Naive thymus-derived CD4-positive, alpha-beta T cell (primary cell): ENCODE data around the gene ADAMTS14. TPM values are rescaled to one million over a fixed set of nuclear protein-coding genes. Genes with fewer than 3 reads are reported as not detected.
"Not testable (repeated sequence)": the region's sequence is repeated elsewhere in the genome, so short reads cannot be mapped to it uniquely, and the experiment has no call there.

Experiments
- ATAC-seq: fragments of 150-1000 bp; cut with Tn5 transposase; 2 replicates; pipeline ENCODE4 v1.10.0; 2021; ENCODE audit warnings: mild to moderate bottlenecking, moderate library complexity
- CTCF ChIA-PET: fragments of 350-600 bp; sonication (Branson Sonifier 250); formaldehyde crosslinking; loops from one replicate; lab custom pipeline; 2021; ENCODE audit warnings: antibody characterized with exemption; lab: Charles Lee
- POLR2A ChIA-PET: fragments of 350-600 bp; sonication (Branson Sonifier 250); formaldehyde crosslinking; loops from one replicate; lab custom pipeline; 2021; ENCODE audit warnings: antibody characterized with exemption, inconsistent platforms; lab: Charles Lee
- DNase-seq, 9 donors: peaks; one replicate each; pipeline versions ENCODE4 v3.0.0 to v3.0.0-alpha.2; 2020 to 2022; ENCODE audit warnings: mixed read lengths in 1 of 9
- H3K27ac ChIP-seq: one replicate; pipeline ENCODE4 v1.7.0; 2013; ENCODE audit warnings: mild to moderate bottlenecking, low read depth, low read length, moderate library complexity
- H3K27me3 ChIP-seq, 2 donors: one replicate each; pipeline ENCODE4 v1.7.0; 2013; ENCODE audit warnings: low read length in 2 of 2, mild to moderate bottlenecking in 2 of 2, moderate library complexity in 2 of 2; ENCODE audit not compliant: control insufficient read depth in 2 of 2, insufficient read depth in 2 of 2
- H3K36me3 ChIP-seq, 3 experiments: 1 replicate in 2 of 3; 2 replicates in 1 of 3; pipeline ENCODE4 v1.7.0; 2013; ENCODE audit warnings: low read length in 3 of 3, mild to moderate bottlenecking in 3 of 3, moderate library complexity in 1 of 3; ENCODE audit not compliant: insufficient read depth in 3 of 3, control insufficient read depth in 2 of 3
- H3K4me1 ChIP-seq, 2 donors: one replicate each; pipeline ENCODE4 v1.7.0; 2013; ENCODE audit warnings: low read length in 2 of 2, mild to moderate bottlenecking in 2 of 2, moderate library complexity in 1 of 2; ENCODE audit not compliant: control insufficient read depth in 2 of 2, insufficient read depth in 2 of 2
- H3K4me3 ChIP-seq: 2 replicates; pipeline ENCODE4 v1.7.0; 2013; ENCODE audit warnings: mild to moderate bottlenecking, low read length
- H3K9me3 ChIP-seq, 3 experiments: 1 replicate in 2 of 3; 2 replicates in 1 of 3; pipeline ENCODE4 v1.7.0; 2013; ENCODE audit warnings: low read length in 3 of 3; ENCODE audit not compliant: control insufficient read depth in 2 of 3
- H3K27ac Mint-ChIP-seq, 9 donors: one replicate each; pipeline ENCODE4 v1.8.0; 2020 to 2022; ENCODE audit warnings: mixed read lengths in 9 of 9, mild to moderate bottlenecking in 8 of 9, moderate library complexity in 5 of 9, inconsistent platforms in 2 of 9
- H3K27me3 Mint-ChIP-seq, 5 donors: one replicate each; pipeline ENCODE4 v1.8.0; 2021 to 2022; ENCODE audit warnings: mixed read lengths in 5 of 5, mild to moderate bottlenecking in 1 of 5
- H3K36me3 Mint-ChIP-seq, 5 donors: one replicate each; pipeline ENCODE4 v1.8.0; 2020 to 2022; ENCODE audit warnings: mixed read lengths in 5 of 5, mild to moderate bottlenecking in 3 of 5, inconsistent platforms in 1 of 5
- H3K4me1 Mint-ChIP-seq, 7 donors: one replicate each; pipeline ENCODE4 v1.8.0; 2020 to 2022; ENCODE audit warnings: mixed read lengths in 7 of 7, mild to moderate bottlenecking in 3 of 7, inconsistent platforms in 1 of 7
- H3K4me3 Mint-ChIP-seq, 10 donors: one replicate each; pipeline ENCODE4 v1.8.0; 2020 to 2022; ENCODE audit warnings: mild to moderate bottlenecking in 10 of 10, mixed read lengths in 10 of 10, moderate library complexity in 6 of 10, inconsistent platforms in 2 of 10
- H3K9me3 Mint-ChIP-seq, 11 donors: one replicate each; pipeline ENCODE4 v1.8.0; 2020 to 2022; ENCODE audit warnings: mixed read lengths in 11 of 11, mild to moderate bottlenecking in 4 of 11, inconsistent platforms in 1 of 11, moderate library complexity in 1 of 11
- intact Hi-C, 2 donors: fragments of 100-400 bp; cut with micrococcal nuclease; formaldehyde crosslinking; loops; one replicate each; pipeline ENCODE4 v1.15.1; 2023
- polyA plus RNA-seq, 2 donors: library from polyadenylated mRNA; unstranded; fragments of 300-500 nt; fragmentation: Illumina TruSeq; gene quantifications; one replicate each; pipeline ENCODE4 v1.2.3, GENCODE V29; 2021
- total RNA-seq, 6 experiments: library from RNA in 5 of 6; stranded (reverse) in 5 of 6; gene quantifications; 1 replicate in 5 of 6; 2 replicates in 1 of 6; pipeline ENCODE4 v1.2.3 and lab custom pipeline; 2021 to 2026

Gene ADAMTS14
- total and polyA plus RNA-seq, 7 experiments from 2014 or later: 0.08 to 0.10 TPM; not detected in 5

DNA sequence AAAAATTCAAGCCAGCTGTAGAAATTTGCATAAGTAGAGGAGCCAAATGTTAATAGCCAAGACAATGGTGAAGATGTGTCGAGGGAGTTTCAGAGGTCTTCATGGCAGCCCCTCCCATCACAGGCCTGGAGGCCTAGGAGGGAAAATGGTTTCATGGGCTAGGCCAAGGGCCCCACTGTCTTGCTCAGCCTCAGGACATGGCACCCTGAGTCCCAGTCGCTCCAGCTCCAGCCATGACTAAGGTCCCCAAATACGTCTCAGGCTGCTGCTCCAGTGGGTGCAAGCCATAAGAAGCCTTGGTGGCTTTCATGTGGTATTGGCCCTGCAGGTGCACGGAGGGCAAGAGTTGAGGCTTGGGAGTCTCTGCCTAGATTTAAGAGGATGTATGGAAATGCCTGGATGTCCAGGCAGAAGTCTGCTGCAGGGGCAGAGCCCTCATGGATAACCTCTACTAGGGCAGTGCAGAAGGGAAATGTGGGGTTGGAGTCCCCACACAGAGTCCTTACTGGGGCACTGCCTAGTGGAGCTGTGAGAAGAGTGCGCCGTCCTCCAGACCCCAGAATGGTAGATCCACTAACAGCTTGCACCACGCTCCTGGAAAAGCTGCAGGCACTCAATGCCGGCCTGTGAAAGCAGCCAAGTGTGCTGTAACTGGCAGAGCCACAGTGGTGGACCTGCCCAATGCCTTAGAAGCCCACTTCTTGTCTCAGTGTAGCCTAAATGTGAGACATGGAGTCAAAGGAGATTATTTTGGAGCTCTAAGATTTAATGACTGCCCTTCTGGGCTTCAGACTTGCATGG, 93.7 kb downstream of the ADAMTS14 start:
- ChIA-PET CTCF (no interaction called here), POLR2A (no interaction called here)
- H3K9me3 ChIP-seq: no peaks in the 10 kb centered on the region
- ATAC-seq: no peak
- no peaks in the 10 kb centered on the region for H3K36me3 ChIP-seq
- peaks cover 0 to 2% (median 0%) of the 10 kb centered on the region in 7 donors for H3K4me1 Mint-ChIP-seq
- peaks cover 0 to 16% (median 6%) of the 10 kb centered on the region in 11 donors for H3K9me3 Mint-ChIP-seq
- no peak overlapping the region for H3K27ac Mint-ChIP-seq
- H3K27me3 ChIP-seq: no peaks in the 10 kb centered on the region
- DNase-seq: no peak
- H3K4me3 Mint-ChIP-seq: no peak overlapping the region
- H3K4me3 ChIP-seq: no peak overlapping the region
- intact Hi-C loops: no loop called here
- peaks cover 0 to 7% (median 3%) of the 10 kb centered on the region in 5 donors for H3K36me3 Mint-ChIP-seq
- H3K4me1 ChIP-seq: no peaks in the 10 kb centered on the region
- H3K27me3 Mint-ChIP-seq: peaks cover 0 to 8% (median 0%) of the 10 kb centered on the region in 5 donors
- H3K27ac ChIP-seq: no peak overlapping the region

DNA sequence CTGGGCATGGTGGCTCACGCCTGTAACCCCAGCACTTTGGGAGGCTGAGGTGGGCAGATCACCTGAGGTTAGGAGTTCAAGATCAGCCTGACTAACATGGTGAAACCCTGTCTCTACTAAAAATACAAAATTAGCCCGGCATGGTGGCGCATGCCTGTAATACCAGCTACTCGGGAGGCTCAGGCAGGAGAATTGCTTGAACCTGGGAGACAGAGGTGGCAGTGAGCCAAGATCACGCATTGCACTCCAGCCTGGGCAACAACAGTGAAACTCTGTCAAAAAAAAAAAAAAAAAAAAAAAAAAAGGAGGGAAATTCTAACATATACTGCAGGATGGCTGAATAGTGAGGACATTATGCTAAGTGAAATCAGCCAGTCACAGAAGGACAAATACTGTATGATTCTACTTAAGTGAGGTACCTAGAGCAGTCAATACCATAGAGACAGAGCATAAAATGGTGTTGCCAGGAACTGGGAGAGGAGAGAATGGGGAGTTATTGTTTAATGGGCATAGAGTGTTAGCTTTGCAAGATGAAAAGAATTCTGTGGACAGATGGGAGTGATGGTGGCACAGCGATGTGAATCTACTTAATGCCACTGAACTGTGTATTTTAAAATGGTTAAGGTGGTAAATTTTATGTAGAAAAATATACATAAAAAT, 95.8 kb downstream of the ADAMTS14 start:
- H3K36me3 Mint-ChIP-seq, H3K9me3 ChIP-seq, H3K4me3 ChIP-seq, H3K4me3 Mint-ChIP-seq, CTCF ChIA-PET, ATAC-seq, H3K27me3 Mint-ChIP-seq, POLR2A ChIA-PET, H3K4me1 Mint-ChIP-seq, H3K27ac ChIP-seq, DNase-seq, H3K27ac Mint-ChIP-seq, H3K27me3 ChIP-seq, H3K4me1 ChIP-seq, intact Hi-C loops, H3K36me3 ChIP-seq: not testable (repeated sequence)
- peaks cover 0 to 16% (median 6%) of the 10 kb centered on the region in 11 donors for H3K9me3 Mint-ChIP-seq

DNA sequence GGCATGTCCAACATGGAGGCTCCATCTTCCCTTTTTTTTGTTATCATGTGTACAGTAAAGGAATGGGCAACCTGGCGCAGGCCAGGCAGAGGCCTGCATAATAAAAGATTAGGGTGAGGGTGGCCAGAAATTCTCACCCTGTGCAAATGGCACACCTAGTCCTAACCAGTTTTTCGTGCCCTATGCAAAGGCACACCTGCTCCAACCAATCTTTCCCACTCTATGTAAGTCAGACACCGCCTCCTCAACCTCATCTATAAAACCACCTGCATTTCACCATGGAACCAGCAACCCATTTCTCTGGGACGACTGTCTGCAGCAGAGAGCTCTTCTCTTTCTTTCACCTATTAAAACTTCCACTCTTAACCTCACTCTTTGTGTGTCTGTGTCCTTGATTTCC, 96.8 kb downstream of the ADAMTS14 start:
- H3K4me1 Mint-ChIP-seq: no peaks in the 10 kb centered on the region
- no peak for DNase-seq
- no peak for ATAC-seq
- ChIA-PET CTCF (no interaction called here), POLR2A (no interaction called here)
- no peaks in the 10 kb centered on the region for H3K9me3 ChIP-seq
- no peaks in the 10 kb centered on the region for H3K4me1 ChIP-seq
- H3K36me3 ChIP-seq: no peaks in the 10 kb centered on the region
- no peak overlapping the region for H3K27ac ChIP-seq
- H3K4me3 ChIP-seq: no peak overlapping the region
- no peaks in the 10 kb centered on the region for H3K27me3 ChIP-seq
- peaks cover 0 to 7% (median 3%) of the 10 kb centered on the region in 5 donors for H3K36me3 Mint-ChIP-seq
- H3K27ac Mint-ChIP-seq: no peak overlapping the region
- peaks cover 0 to 8% (median 0%) of the 10 kb centered on the region in 5 donors for H3K27me3 Mint-ChIP-seq
- peaks cover 0 to 16% (median 6%) of the 10 kb centered on the region in 11 donors for H3K9me3 Mint-ChIP-seq
- no peak overlapping the region for H3K4me3 Mint-ChIP-seq
- intact Hi-C loops: no loop called here

DNA sequence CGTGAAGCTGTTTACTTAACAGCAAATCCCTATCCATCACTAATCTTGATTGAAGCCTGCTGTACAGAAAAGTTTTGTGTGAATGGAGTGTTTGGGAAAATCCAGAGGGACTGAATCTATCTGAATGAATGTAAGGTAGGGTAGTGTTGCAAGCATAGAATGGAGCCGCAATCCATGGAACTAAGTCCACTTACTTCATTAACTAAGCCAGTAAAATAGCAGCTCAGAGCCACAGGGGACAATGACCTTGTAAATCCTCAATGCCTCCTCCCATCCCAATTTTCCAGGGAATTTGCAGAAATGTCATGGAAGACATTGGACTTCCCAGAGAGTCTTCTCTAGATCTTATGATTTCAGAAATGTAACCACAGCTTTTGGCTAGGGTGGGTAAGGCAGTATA, 97.7 kb downstream of the ADAMTS14 start:
- POLR2A ChIA-PET: no interaction called here
- CTCF ChIA-PET: no interaction called here
- ATAC-seq (no peak), DNase-seq (no peak)
- no peaks in the 10 kb centered on the region for H3K9me3 ChIP-seq
- Mint-ChIP-seq H3K4me3 (no peak overlapping the region), H3K27me3 (peaks cover 0 to 8% (median 0%) of the 10 kb centered on the region in 5 donors), H3K9me3 (peaks cover 0 to 15% (median 5%) of the 10 kb centered on the region in 11 donors), H3K36me3 (peaks cover 0 to 7% (median 3%) of the 10 kb centered on the region in 5 donors), H3K4me1 (no peaks in the 10 kb centered on the region), H3K27ac (no peak overlapping the region)
- no peak overlapping the region for H3K27ac ChIP-seq
- intact Hi-C loops: no loop called here
- H3K4me1 ChIP-seq: no peaks in the 10 kb centered on the region
- H3K27me3 ChIP-seq: no peaks in the 10 kb centered on the region
- no peak overlapping the region for H3K4me3 ChIP-seq
- no peaks in the 10 kb centered on the region for H3K36me3 ChIP-seq

DNA sequence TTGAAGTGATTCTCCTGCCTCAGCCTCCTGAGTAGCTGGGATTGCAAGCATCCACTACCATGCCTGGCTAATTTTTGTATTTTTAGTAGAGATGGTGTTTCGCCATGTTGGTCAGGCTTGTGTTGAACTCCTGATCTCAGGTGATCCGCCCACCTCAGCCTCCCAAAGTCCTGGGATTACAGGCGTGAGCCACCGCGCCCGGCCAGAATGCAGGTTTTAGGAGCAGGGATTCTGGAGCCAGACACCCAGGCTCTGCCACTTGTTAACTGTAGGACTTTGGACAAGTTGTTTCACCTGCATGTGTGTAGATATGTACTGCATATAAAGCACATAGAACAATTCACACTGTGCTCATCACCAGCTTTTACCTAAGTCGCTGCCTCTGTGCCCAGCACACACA, 98.2 kb downstream of the ADAMTS14 start:
- DNase-seq, ATAC-seq, H3K27me3 ChIP-seq, POLR2A ChIA-PET, H3K4me1 Mint-ChIP-seq, H3K27me3 Mint-ChIP-seq, H3K4me3 Mint-ChIP-seq, H3K9me3 Mint-ChIP-seq, CTCF ChIA-PET, H3K27ac Mint-ChIP-seq, H3K36me3 ChIP-seq, H3K4me3 ChIP-seq, H3K27ac ChIP-seq, intact Hi-C loops, H3K9me3 ChIP-seq, H3K36me3 Mint-ChIP-seq, H3K4me1 ChIP-seq: not testable (repeated sequence)

DNA sequence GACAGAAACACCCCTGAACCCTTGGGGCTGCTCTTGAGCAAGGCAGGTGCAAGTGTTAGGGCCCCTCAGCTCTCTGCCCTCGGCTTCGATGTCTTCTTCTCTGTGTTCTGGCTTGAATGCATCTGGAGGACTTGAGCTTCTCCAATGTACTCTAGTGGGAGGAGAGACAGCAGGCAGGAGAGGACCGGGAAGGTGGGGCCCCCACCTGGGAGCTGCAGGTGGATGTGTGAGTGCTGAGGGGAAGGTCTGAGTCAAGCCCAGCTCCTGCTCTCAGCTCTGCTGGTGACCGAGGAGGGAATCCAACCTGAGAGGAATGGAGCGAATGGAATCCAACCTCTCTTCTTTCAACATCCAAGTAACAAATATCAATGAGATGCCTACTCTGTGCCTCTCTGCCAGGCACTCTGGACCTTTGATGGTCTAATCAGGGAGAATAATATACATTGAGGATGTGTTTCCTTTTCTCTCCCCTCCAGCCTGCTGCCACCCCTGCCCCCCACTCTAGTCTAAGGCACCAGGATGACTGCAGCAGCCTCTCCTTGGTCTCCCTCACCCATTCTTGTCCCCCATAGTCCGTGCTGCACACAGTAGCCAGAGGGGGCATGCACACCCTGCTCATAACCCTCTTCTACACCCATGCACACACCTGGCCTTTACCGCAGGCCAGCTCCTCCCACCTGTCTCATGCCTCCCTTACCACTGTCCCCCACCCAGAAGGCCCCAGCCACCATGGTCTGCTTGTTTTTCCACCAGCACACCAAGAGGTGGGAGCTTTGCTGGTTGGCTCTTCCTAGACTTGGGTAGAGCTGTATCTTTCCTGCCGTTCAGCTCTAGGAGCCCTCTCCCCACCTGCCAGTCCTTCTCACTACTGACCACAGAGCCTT, 99.2 kb downstream of the ADAMTS14 start:
- intact Hi-C loops: no loop called here
- no peak overlapping the region for H3K27ac ChIP-seq
- Mint-ChIP-seq H3K4me3 (no peak overlapping the region), H3K27ac (no peak overlapping the region), H3K27me3 (peaks cover 0 to 5% (median 0%) of the 10 kb centered on the region in 5 donors), H3K9me3 (peaks cover 0 to 4% (median 0%) of the 10 kb centered on the region in 11 donors), H3K36me3 (peaks cover 0 to 7% (median 0%) of the 10 kb centered on the region in 5 donors), H3K4me1 (no peaks in the 10 kb centered on the region)
- ChIA-PET POLR2A (no interaction called here), CTCF (no interaction called here)
- ATAC-seq (no peak), DNase-seq (no peak)
- H3K4me1 ChIP-seq: no peaks in the 10 kb centered on the region
- no peak overlapping the region for H3K4me3 ChIP-seq
- H3K36me3 ChIP-seq: no peaks in the 10 kb centered on the region
- H3K27me3 ChIP-seq: no peaks in the 10 kb centered on the region
- H3K9me3 ChIP-seq: no peaks in the 10 kb centered on the region
